GM19193 (cell line): ENCODE data around the gene TRAK1.

Source experiments
- POLR2A ChIP-seq: IDR thresholded peaks from 4 replicates; pipeline ENCODE4 v1.6.1; 2011; ENCODE audit not compliant: insufficient read depth, insufficient read length; ENCODE audit errors: extremely low read depth

The TRAK1 gene

GRCh38 chr3:42079701-42080452, 11.3 kb upstream of the TRAK1 start:
- TF ChIP-seq POLR2A = no peak

GRCh38 chr3:42080453-42080872, 10.7 kb upstream of the TRAK1 start:
- TF ChIP-seq POLR2A = no peak

- no peak for TF ChIP-seq POLR2A
Measured at GRCh38 chr3:42081838-42082473, 9.2 kb upstream of the TRAK1 start.

GRCh38 chr3:42084586-42084985, 6.6 kb upstream of the TRAK1 start:
- TF ChIP-seq POLR2A = no peak

GRCh38 chr3:42085641-42086376, 5.3 kb upstream of the TRAK1 start:
- no peak for TF ChIP-seq POLR2A

GRCh38 chr3:42088803-42089530, 2.2 kb upstream of the TRAK1 start:
- TF ChIP-seq POLR2A = no peak

GRCh38 chr3:42092006-42092405, 849 bp downstream of the TRAK1 start:
- no peak for TF ChIP-seq POLR2A

GRCh38 chr3:42094128-42094527, 3.0 kb downstream of the TRAK1 start:
- no peak for TF ChIP-seq POLR2A

GRCh38 chr3:42094691-42095391, 3.7 kb downstream of the TRAK1 start:
- TF ChIP-seq POLR2A = no peak

- TF ChIP-seq POLR2A = no peak
Measured at GRCh38 chr3:42095540-42095939, 4.4 kb downstream of the TRAK1 start.

GRCh38 chr3:42096796-42097565, 5.8 kb downstream of the TRAK1 start:
- TF ChIP-seq POLR2A = no peak

GRCh38 chr3:42097566-42097946, 6.4 kb downstream of the TRAK1 start:
- no peak for TF ChIP-seq POLR2A

GRCh38 chr3:42098171-42098570, 7.0 kb downstream of the TRAK1 start:
- no peak for TF ChIP-seq POLR2A
